Omental fat pad (tissue), 4 donors: Measurements from ENCODE around the gene GORASP1. TPM values are rescaled to one million over a fixed set of nuclear protein-coding genes. Genes with fewer than 3 reads are reported as not detected.

Experiments used
- ATAC-seq: fragments of 150-250 bp; one replicate; pipeline ENCODE4 v1.9.1; 2016; ENCODE audit warnings: mild to moderate bottlenecking, moderate library complexity; ENCODE audit not compliant: low FRiP score
- DNase-seq: peaks from one replicate; pipeline ENCODE4 v3.0.0-alpha.2; 2019; ENCODE audit warnings: low spot score
- total RNA-seq, 4 donors: library from RNA; depleted of rRNA; stranded (reverse); fragments of >200 nt; gene quantifications; one replicate each; pipeline ENCODE4 v1.1.0, GENCODE V29; 2016
- TF ChIP-seq, protein P1 (sequence below), 3 donors: fragments of 450-650 bp; IDR thresholded peaks; one replicate each; pipeline ENCODE4 v1.5.1; 2016 to 2017; ENCODE audit warnings: antibody characterized with exemption in 3 of 3, mild to moderate bottlenecking in 3 of 3, moderate library complexity in 2 of 3

Gene GORASP1
- total RNA-seq, 4 donors from 2014 or later, result 38.7 to 56.4 (median 51.0) TPM

DNA sequence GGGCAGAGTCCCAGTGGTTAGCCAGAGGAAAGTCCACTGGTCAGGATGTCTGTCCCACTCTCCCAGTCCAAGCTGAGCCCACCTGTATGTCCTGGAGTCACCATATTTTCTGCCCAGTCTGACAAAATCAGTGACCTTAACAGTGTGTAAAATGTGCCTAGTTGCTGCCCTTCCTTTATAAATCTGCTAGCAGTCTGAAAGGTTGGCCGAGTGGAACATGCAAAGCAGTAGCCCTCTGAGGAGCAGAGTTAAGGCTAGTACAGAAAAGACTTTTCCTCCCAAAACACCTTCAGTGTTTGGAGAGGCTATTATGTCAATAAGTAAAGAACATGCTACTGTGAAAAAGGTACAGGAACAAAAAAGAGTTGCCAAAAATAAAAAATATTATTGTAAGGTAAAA is 15.4 kb upstream of the GORASP1 start:
- no peak for ATAC-seq
- TF ChIP-seq, protein P1, sequence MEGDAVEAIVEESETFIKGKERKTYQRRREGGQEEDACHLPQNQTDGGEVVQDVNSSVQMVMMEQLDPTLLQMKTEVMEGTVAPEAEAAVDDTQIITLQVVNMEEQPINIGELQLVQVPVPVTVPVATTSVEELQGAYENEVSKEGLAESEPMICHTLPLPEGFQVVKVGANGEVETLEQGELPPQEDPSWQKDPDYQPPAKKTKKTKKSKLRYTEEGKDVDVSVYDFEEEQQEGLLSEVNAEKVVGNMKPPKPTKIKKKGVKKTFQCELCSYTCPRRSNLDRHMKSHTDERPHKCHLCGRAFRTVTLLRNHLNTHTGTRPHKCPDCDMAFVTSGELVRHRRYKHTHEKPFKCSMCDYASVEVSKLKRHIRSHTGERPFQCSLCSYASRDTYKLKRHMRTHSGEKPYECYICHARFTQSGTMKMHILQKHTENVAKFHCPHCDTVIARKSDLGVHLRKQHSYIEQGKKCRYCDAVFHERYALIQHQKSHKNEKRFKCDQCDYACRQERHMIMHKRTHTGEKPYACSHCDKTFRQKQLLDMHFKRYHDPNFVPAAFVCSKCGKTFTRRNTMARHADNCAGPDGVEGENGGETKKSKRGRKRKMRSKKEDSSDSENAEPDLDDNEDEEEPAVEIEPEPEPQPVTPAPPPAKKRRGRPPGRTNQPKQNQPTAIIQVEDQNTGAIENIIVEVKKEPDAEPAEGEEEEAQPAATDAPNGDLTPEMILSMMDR (IDR thresholded peaks at IDR 0.05), result no peak
- no peak for DNase-seq

DNA sequence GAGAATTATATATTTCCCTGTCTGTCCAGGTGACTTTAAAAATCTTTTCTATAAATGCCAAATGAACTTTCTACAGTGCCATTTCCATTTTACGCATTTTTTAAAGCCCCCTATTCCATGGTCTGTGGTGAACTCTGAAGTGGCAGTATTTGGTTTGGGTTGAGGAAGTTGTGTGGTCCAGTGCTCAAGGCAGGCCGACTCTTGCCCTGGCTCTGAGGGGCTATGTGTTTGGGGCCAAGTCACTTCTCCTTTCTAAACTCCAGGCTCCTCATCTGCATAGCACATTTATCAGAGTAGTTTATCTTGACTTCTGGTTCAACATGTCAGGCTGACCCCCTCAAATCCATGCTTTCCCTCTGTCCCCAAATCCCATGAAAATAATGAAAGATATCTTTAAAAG is 14.2 kb upstream of the GORASP1 start:
- no peak for ATAC-seq
- TF ChIP-seq, protein P1 (IDR thresholded peaks at IDR 0.05), result no peak
- no peak for DNase-seq

GRCh38 chr3:39118931-39119660 is 11.7 kb upstream of the GORASP1 start:
- DNase-seq (no peak), ATAC-seq (no peak)
- TF ChIP-seq, protein P1 (IDR thresholded peaks at IDR 0.05), result no peak

GRCh38 chr3:39118079-39118478 is 10.7 kb upstream of the GORASP1 start:
- no peak for ATAC-seq
- no peak for DNase-seq
- TF ChIP-seq, protein P1 (IDR thresholded peaks at IDR 0.05), result no peak

GRCh38 chr3:39115870-39116269 is 8.4 kb upstream of the GORASP1 start:
- TF ChIP-seq, protein P1 (IDR thresholded peaks at IDR 0.05), result no peak
- DNase-seq (no peak), ATAC-seq (no peak)

GRCh38 chr3:39114456-39114855 is 7.0 kb upstream of the GORASP1 start:
- ATAC-seq (no peak), DNase-seq (no peak)

More at GRCh38 chr3:39114456-39114855, 7.0 kb upstream of the GORASP1 start:
- TF ChIP-seq, protein P1 (IDR thresholded peaks at IDR 0.05), result no peak
